Skin of body (tissue), 2 donors: ENCODE results near the gene CFAP65. TPM values are rescaled to one million over a fixed set of nuclear protein-coding genes. Genes with fewer than 3 reads are reported as not detected.

Experiments used
- DNase-seq: peaks from one replicate; lab custom pipeline; 2025; lab: John Stamatoyannopoulos, UW
- total RNA-seq: library from RNA; depleted of rRNA; stranded (reverse); fragments of >200 nt; gene quantifications from one replicate; pipeline ENCODE4 v1.2.3, GENCODE V29; 2014

Gene CFAP65
- total RNA-seq, 1 donor from 2014 or later: not detected

DNA sequence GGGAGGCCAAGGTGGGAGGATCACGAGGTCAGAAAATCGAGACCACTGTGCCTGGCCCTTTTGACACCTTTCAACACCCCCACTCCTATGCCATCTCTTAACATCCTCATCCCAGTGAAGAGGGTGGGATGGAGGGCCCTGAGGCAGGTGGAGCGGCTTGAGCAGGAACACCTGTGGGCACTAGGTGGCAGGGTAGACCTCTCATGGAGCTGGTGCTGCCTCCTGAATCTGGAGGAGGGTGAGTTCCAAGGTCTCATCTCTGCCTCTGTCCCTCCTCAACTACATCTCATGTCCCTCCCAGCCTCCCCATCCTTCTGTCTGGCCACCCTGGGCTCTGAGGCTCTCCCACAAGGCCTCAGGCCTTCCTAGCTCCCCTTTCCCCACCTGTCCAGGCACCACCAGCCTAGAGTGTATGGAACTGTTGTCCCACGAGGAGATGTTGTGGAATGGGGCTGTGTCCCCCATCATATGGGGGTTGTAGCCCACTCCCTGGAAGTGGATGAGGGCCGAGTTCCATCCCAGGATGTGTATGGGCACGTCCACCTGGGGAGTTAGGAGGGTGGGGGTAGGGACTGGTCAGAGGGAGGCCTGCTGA, 31.1 kb downstream of the CFAP65 start:
- DNase-seq: no peak

DNA sequence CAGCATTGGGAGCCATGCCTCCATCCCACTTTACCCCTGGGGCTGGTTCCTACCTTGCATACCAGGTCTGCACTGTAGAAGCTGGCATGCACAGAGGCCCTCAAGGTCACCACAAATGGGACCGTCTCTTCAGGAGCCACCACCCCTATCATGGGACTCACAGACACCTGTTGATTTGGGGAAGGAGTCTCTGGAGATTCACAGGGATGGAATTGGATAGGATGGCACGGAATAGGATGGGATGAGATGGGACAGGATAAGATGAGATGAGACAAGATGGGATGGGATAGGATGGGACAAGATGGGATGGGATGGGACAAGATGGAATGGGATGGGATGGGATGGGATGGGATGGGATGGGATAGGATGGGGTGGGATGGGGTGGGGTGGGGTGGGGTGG, 32.0 kb downstream of the CFAP65 start:
- DNase-seq: no peak

DNA sequence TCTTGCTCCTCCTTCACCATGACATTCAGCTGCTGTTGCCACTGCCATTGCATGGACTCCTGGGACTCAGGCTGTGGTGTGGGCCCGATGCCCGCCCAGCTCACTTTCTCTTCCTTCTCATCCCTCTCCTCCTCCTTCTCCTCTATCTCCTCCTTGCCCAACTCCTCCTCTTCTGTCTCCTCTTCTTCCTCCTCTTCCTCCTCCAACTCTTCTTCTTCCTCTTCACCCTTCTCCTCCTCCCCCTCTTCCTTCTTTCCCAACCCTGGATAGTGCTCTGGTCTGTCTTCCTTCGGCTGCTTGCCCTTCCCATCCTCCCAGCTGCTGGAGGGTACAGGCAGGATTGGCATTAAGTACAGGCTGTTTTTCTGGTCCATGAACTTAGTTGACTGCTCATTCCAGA, 37.3 kb downstream of the CFAP65 start:
- DNase-seq: no peak

DNA sequence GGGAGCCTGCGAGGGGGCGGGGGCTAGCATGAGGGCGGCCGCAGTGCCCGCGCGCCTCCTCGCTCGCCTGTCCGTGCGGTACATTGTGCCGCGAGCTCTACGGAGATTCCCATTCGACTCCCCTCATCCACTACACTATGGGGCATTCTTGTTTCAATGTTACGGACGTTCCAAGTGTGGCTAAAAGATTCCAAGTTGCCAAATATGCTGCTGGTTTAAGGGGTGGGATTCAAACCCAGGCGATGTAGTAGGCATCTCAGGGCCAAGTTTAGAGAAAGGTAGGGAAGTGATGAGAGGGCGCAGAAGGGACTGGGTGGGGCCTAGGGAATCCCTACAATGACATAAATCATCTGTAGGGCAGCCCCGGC, 38.1 kb downstream of the CFAP65 start:
- no peak for DNase-seq

DNA sequence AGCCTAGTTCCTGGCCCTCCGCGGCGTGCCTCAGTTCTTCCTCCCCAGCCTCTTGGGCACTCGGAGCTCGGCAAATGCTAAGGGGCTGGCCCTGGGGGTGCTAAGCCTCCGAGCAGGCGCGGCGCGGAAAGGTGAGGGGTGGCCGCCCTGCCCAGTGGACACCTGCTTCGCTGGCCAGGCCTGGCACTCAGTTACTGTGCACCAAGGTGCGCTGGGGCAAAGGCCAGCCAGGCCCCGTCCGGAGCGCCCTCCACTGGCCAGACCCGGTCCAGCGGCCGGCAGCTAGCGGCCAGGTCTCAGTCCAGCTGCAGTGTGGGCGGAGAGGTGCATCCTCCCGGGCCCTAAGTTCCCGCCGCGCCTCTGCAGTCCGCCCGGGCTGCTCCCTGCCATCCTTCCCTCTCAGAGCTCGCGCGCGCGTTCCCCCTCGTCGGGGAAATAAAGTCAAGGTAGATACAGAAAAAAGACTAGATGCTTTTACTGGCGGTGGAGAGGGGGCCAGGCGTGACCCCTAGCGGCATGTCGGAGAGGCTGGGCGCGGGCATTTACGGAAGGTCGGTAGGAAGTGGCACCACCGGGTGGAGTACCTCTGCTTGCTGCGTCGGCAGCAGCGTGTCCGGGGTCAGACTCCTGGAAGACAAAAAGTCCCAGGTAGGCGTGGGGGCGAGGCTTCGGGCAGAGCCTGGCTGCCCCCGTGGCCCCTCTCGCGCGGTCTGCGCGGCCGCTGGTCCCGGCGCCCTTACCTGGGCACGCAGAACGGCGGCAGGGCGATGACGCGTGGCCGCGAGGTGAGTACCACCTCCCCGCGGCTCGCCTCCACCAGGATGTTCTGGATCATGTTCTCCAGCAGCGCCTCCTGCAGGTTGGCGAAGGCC, 38.7 kb downstream of the CFAP65 start:
- no peak for DNase-seq

DNA sequence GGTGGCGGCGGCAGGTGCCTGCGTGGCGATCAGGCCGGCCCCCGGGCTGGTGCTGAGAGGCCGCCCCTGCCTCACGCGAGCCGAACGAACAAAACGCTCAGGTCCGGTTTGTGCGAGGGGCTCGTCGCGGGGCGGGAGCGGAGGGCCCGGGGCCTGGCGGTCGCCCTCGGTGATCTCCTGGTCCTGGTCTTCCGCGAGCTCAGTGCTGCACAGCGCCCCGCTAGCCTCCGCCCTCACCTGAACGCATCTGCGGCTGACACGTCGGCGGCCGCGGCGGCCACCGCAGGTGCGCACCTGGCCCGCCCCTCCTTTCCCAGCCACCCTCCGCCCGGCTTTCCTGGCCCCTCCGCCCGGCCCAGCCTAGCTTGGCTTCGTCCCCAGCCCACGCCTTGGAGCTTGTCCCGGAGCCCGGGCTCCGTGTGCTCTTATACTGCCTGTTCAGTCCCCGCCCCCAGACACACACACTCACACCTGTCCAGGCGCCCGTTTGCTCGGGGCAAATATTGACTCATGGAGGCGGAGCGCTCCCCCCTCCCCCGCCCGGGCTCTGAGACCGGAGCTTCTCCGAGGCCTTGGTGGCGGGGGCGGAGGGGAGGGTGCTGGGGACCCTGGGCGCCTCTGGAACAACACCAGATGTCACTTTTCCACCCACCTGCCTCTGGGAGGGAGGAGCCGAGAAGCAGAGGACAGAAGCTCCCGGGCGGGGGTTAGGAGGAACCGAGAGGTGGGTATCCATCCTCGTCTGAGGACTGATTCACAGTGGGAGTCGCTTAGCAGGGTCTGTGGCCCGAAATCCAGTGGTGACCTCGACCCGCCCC, 39.5 kb downstream of the CFAP65 start:
- no peak for DNase-seq

DNA sequence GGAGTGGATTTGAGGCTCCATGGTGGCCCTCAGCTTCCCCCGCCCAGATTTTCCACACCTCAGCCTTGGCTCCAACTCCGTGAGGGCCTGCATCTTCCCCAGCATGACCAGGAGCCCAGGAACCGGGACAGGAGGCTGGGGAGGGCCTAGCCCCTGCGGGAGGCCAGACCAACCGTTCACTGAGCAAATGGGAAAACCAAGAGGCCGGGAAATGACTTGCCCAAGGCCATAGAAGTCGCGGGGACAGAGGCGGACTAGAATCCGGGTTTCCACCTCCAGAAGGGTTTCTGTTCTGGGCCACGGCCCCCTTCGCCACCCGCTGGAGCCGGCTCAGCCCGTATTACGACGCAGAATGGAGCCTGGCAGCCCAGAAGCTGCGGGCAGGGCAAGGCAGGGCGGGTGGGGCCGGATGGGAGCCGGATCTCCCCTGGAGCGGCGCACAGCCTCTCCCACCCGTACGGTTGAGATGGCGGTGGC, 40.2 kb downstream of the CFAP65 start:
- DNase-seq: no peak

DNA sequence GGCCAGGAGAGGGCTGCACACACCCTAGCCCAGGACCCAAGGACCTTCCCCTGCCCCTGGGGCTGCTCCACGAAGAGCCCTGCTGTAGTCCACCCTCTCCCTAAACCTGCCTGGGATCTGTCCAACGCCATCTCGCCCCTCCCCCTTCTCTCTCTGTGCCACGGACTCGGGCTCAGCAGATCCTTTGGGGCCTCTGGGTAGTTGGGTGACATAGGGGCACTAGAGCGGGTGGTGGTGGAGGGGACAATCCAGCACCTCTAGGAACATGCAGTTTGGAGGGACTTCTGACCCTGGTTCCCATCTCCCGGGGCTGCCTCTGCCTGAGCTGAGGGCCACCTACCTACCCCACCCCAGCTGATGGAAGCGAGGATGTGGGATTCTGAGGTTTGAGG, 40.8 kb downstream of the CFAP65 start:
- no peak for DNase-seq

DNA sequence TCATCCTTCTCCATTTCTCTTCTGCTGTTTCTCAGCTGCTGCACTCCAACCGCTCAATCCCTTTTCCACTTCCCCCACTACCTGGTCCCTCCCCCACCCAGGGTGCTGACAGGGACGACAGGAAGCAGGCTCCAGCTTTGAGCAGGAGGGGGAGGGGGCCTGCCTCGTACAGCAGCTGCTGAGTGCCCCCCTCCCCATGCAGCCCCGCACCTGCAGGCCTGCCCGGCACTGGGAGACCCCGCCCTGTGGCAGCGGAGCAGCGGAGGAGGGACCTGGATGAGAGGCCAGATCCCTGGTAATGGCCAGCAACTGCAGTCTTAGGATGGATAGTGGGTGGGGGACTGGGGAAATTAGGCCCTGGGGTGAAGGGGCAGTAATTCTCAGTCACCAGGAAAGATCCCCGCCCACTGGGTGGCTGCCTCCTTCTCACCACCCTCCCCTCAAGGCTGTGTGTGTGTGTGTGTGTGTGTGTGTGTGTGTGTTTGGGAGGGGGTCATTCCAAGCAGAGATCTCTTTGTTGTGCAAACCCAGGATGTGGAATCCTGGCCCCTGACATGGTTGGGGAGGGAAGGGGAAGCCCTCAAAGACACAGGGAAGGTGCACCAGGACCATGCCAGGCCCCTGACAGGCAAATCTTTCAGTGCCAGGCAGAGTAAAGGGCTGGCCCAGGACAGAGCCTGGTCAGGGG, 41.3 kb downstream of the CFAP65 start:
- DNase-seq: no peak

DNA sequence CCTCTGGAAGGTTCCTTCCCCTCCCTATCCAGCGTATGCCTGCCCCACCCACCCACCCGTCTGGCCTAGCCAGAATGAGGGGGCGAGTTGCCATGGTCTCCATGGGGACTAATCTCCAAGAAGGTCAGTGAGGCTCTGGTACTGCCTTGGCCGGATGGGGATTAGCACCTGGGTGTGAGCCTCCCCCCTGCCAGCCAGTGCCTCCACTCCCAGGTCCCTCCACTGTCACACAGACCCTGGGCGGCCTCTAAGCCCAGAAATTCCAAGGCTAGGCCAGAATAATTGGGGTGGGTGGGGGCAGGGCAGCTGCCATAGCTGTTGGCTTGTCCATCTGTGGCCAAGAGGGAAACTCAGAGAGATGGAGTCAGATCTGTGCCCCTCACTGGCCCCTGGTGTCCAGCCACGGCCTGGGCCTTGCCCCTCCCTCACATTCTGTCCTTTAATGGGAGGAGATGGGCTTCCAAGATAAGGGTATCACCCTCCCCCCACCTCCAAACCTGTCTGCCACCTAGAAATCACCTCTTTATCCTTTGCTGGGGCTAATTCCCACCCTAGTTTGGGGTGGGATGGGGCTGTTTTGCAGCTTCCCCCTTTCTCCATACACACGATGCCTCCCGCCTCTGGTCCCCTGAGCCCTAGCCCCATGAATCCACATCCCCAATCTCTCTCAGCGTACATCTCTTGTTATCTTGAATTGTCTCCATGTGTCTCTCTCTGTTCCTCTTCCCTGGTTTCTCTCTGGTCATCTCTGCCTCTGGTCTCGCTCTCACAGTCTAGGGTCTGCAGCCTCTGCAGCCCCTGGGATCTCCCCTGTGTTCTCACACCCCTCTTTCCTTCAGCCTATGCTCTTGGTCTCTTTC, 42.1 kb downstream of the CFAP65 start:
- DNase-seq: no peak

DNA sequence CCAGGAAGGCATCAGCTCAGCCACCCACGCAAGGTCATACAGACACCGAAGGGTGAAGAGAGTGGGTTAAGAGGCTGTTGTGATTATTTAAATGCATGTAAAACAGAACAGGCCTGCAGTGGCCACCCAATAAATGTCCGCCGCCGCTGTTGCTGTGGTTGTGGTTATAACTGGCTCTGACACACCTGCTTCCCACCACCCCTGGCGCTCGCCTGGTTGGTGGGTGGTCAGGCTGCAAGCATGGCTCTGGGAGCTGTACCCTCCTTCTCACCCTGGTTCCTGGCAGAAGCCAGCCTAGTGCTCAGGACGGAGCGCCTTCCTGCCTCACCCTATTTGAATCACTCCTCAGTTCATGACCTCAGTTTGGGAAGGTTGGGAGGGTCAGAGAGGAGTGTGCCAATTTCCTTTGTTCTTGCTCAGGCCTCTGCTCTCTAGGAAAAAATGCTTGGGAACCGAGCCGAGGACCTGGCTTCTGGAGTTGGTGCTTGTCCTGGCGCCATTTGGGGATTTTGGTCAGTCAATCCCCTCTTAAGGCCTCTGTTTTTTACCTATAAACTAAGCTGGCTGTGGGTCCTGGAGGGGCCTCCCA, 42.8 kb downstream of the CFAP65 start:
- DNase-seq: no peak

DNA sequence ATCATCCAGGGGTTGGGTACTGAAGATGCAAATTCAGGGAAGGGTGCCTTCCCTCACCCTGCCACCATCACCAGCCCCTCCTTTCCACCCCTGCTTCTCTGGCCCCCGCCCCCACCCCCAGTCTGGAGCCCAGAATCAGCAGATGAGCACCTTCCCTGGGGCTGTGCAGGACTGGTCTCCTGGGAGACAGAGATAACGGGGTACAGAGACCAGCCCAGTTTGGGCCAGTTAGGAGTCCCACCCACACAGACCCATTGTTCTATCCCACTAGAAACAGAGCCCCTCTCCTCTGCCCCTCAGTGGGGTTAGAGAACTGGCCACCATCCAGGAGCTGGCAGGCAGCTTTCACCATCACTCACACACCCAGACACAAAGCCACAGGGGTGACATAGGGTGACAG, 43.6 kb downstream of the CFAP65 start:
- no peak for DNase-seq

DNA sequence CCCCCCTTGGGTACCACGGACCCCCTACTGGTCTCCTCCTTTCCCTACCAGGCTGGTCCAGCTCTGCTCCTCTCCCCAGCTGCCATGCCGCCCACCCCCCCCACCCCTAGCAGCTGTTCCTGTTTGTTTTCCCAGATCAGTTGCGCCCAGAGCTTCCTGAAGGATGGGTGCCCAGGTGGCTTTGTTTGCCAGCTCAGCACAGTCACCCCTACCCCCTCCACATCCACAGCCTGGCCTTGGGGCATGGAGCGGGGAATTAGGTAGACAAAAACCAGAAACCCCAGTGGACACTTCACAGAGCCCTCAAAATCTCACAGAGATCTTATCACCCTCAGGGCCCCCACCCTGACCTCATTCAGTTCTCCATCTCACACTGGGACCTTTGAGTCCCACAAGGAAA, 44.4 kb downstream of the CFAP65 start:
- DNase-seq: no peak

DNA sequence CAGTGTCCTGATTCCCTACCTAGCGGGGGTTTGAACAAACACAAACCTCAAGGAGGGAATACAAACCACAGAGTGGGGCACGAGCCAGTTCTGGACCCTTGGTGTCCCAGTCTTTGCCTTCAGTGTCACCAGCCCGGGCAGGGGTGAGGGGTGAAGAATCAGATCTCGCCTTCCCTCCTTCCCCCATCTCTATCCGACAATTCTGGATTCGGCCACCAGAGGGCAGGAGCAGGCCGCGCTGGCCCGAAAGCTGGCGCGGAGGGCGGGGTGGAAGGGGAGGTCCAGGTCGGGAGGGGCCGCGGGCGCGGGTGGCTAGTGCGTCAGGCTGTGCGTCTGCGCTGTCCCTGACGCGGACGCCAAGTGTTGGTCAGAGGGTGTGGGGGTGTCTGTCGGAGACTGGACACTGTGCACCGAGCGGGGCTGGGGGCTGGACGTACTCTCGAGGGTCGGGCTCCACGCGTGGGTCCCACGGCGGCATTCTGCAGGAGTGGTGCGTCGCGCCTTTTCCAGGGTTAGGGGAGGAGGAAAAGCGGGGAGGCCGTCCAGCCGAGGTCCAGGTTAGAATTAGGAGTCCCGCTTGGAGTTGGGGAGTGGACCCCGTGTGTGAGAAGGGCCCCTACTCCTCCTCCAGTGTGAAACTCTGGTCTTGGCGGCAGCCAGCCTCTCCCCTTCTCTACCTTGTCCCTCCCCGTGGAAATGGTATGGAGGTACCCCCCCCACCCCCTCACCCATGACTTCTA, 45.2 kb downstream of the CFAP65 start:
- peak; percentile 13 for DNase-seq

DNA sequence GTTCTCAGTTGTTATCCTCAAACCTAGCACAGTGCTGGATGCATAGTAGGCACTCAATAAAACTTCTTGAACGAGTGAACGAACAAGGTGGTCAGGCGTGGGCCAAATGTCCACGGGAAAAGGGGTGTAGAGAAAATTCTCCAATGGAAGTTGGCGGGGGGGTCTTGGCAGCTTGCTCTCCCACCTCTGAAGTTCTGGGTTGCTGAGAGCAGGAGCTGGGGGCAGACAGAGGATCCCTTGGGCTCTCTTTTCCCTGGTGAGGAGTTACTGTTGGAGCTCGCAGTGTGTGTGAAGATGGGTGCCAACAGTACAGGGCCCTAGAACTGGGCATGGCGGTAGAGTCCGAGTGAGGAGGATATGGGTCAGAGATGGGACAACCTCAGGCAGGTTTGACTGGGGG, 45.8 kb downstream of the CFAP65 start:
- no peak for DNase-seq

DNA sequence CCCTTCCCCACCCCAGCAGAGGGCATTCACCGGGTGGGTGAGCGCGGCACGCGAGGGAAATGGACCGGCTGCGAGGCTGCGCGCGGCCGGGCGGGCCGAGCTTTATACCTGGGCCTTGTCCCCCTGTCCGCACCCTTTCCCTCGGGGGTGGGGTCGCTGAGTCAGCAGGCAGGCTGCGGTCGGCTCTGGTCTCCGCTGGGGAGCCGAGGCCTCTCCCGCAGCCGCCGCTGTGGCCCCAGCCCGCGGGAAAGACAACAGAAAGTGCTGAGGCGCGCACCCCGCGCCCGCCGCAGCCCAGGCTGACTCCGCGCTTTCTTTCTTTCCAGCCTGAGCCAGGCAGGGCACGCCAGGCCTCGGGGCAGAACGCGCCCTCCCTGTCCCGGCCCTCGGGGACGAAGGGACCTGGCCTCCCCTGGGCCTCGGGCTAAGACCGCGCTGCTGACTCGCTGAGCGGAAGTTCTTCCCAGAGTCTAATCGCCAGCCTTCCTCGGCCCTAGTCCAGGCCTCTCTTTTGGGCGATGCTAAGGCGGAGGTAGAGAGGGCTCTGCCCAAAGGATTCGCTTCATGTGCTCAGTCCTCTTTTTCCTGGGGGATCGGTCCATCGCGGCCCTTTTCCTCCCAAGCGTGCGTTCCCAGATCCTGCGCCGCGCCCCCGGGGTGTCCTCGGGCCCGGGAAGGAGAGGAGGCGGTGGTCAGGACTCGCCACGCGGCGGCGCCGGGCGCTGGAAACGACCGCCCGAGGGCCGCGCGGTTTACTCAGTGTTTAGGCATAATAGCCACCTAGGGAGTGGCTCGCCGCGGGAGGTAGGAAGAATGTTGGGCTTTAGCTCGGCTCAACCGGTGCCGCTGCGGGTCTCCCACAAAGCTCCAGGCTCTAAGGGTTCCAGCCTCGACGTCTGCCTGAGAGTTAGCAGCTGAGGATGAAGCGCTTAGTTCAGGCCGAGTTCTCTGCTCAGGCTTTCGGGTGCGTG, 47.7 kb downstream of the CFAP65 start, which contains the start of gene CRYBA2:
CRYBA2 (minus strand) TSS at position 78 of the 971 bp plus-strand sequence. CDS start 246 bp downstream, outside the sequence.
- DNase-seq: no peak

DNA sequence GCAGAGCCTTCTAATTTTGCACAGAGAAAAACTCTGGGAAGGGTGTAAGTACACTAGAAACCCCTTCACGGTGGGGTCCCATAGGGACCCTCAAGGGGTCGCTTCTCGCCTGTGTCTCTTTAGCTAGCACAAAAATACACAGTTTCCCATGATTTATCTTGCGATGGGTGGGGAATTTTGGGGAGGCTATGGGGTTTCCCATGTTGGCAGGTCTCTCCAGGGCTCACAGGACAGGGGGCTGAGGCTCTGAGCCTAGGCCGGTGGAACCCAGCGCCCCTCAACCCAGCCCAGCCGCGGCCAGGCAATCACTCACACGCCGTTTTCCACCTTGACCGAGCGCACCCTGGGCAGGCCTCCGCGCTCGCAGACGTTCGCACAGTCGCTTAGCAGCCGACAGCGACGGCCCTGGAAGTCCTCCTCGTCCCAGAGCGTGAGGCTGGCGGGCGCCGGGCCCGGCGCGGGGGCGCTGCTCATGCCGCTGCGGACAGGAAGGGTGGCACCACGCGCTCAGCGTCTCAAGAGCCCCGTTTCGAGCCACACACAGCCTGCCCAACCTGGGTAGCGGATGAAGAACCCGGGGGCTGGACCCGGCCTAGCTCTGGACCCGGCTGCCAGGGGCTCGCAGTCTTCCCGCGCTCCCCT, 48.5 kb downstream of the CFAP65 start:
- DNase-seq: no peak

DNA sequence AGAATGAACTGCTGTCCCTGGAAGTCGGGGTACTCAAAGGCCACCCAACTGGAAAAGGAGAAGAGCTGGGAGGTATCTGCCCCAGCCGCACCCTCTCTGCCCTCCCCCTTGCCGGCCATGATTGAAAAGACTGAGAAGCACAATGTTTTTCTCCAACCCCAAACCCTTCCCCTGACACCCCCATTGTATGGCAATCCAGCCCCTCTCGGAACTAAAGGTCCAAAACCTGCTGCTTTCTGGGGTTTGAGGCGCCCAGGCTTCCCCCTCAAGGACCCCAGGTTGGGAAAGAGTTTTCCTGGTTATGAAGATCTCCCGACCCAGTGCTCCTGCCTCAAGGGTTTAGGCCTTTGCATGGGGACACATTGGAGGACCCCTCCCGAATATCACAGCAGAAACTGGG, 49.1 kb downstream of the CFAP65 start:
- DNase-seq: no peak
